Loucy (cell line): ENCODE data around the gene SCD5.

ENCODE experiments used
- CTCF ChIP-seq: fragments of 200-600 bp; sonication (generic); conservative IDR thresholded peaks from 2 replicates; pipeline ENCODE4 v1.5.1; 2014; ENCODE audit warnings: mild to moderate bottlenecking, antibody characterized with exemption, low read length
- EZH2phosphoT487 ChIP-seq: fragments of 200-600 bp; IDR thresholded peaks from 2 replicates; pipeline ENCODE4 v1.6.1; 2018; ENCODE audit warnings: antibody characterized with exemption, mild to moderate bottlenecking, moderate library complexity, borderline replicate concordance

- TF ChIP-seq CTCF: no peak
- TF ChIP-seq EZH2phosphoT487: no peak
Measured at GRCh38 chr4:82784681-82785610, 13.7 kb downstream of the SCD5 start.
